GM18951 (cell line): Measurements from ENCODE around the gene GTF2H4.
"Not testable (repeated sequence)": the region's sequence is repeated elsewhere in the genome, so short reads cannot be mapped to it uniquely, and the experiment has no call there.

ENCODE experiments used
- POLR2A ChIP-seq: IDR thresholded peaks from 4 replicates; pipeline ENCODE4 v1.6.1; 2011; ENCODE audit warnings: mild to moderate bottlenecking; ENCODE audit not compliant: insufficient read length, insufficient read depth; ENCODE audit errors: extremely low read depth
- in situ Hi-C: fragments of 300-500 bp; cut with MboI; formaldehyde crosslinking; loops from one replicate; pipeline ENCODE4 v1.12.0; 2022; ENCODE audit warnings: low sequenced_read_pairs, mixed read lengths, inconsistent platforms; ENCODE audit not compliant: unreplicated experiment

Gene GTF2H4

DNA sequence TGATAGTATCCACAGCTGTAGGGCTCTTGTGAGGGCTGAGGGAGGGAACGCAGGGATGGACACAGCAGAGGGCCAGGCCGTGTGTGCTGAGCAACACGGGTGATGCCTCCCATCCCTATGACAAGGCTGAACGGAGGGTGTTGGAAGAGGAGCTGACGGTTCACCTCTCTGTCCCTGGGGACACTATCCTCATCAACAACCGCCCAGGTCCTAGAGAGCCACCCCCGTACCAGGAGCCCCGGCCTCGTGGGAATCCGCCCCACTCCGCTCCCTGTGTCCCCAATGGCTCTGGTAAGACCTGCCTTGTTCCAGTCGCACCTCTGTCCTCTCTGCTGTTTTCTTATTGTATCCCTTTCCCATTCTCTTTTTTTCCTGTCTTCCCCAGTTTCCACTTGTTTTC is 13.6 kb upstream of the GTF2H4 start:
- in situ Hi-C loops, result no loop called here
- TF ChIP-seq POLR2A, result no peak

DNA sequence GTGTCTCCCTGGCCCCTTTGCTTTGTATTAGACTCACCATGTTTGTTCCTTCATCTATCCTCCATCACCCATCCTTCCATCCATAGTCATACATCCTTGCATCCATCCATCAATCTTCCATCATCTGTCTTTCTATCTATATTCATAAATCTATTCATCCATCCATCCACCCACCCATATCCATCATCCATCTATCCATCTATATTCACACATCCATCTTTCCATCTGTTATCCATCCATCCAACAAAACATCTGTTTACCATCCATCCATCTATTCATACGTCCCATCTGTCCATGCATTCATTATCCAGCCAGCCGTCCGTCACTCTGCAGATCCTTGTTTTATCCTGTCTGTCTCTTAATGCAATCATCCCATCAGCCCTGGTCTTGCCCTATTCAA is 13.1 kb upstream of the GTF2H4 start:
- in situ Hi-C loops, result no loop called here
- TF ChIP-seq POLR2A, result no peak

DNA sequence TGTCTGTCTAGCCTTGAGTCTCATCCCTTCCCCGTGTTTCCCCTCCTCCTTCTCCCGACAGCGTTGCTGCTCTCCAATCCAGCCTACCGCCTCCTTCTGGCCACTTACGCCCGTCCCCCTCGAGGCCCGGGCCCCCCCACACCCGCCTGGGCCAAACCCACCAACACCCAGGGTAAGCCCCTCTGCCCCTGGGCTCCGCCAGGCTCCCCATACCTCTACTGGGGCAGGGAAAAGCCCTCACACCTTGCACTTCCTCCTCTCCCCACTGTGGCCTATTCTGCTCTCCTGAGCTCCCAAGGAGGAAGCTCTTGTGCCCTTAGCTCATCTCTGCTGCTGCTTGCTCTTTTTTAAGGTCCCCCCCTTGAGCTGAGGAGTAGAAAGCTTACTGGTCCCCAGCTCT is 12.7 kb upstream of the GTF2H4 start:
- in situ Hi-C loops, result no loop called here

GRCh38 chr6:30896541-30896940 is 11.5 kb upstream of the GTF2H4 start:
- in situ Hi-C loops, result no loop called here
- TF ChIP-seq POLR2A, result no peak

More for the DNA sequence above, 12.7 kb upstream of the GTF2H4 start:
- no peak for TF ChIP-seq POLR2A

- TF ChIP-seq POLR2A, result no peak
- in situ Hi-C loops, result no loop called here
Observed at GRCh38 chr6:30897882-30898281, 10.1 kb upstream of the GTF2H4 start.

DNA sequence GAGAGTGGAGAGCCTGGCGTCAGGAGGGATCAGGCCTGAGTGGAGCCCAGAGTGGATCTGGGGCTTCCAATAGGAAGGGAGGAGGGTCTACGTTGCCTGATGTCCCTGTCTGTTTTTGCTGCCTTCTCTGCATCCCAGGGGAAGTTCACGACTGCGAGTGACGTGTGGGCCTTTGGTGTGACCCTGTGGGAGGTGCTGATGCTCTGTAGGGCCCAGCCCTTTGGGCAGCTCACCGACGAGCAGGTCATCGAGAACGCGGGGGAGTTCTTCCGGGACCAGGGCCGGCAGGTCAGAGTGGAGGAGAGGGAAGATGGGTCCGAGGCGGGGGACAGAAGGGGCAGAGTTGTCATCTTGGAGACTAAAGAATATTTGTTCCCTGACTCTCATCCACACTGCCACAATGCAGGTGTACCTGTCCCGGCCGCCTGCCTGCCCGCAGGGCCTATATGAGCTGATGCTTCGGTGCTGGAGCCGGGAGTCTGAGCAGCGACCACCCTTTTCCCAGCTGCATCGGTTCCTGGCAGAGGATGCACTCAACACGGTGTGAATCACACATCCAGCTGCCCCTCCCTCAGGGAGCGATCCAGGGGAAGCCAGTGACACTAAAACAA is 9.2 kb upstream of the GTF2H4 start:
- in situ Hi-C loops, result no loop called here
- TF ChIP-seq POLR2A, result no peak

DNA sequence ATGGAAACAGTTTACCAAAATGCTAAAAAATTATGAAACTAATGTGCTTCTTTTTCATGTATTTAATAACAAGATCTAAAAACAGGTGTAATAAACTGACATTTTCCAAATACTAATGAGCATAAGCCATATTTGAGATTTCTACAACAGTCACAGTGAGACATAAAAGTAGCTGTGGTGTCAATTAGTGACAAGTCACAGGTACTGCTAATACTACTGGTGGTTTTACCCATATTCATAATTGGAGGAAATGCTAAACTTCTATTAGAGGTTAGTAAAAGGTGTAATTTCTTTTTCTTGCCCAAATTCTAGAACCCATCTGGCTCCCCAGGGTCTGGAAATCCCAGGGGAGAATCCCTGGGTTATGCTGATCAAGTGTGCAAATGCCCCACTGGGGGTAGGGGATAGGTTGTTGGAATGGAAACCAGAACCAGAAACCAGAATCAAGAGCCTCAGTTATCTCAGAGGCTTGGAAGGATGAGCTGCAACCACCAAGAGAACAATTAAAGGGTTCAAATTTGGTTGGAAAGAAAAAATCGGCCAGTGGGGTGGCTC is 7.1 kb upstream of the GTF2H4 start:
- in situ Hi-C loops, result no loop called here
- TF ChIP-seq POLR2A, result no peak

GRCh38 chr6:30901436-30901835 is 6.6 kb upstream of the GTF2H4 start:
- TF ChIP-seq POLR2A, result no peak
- in situ Hi-C loops, result no loop called here

- in situ Hi-C loops, result not testable (repeated sequence)
Observed at GRCh38 chr6:30902196-30902595, 5.8 kb upstream of the GTF2H4 start.

- in situ Hi-C loops, result no loop called here
- no peak for TF ChIP-seq POLR2A
Observed at GRCh38 chr6:30902709-30903108, 5.3 kb upstream of the GTF2H4 start.

GRCh38 chr6:30903236-30903635 is 4.8 kb upstream of the GTF2H4 start:
- in situ Hi-C loops, result no loop called here
- no peak for TF ChIP-seq POLR2A

GRCh38 chr6:30907290-30907757 is 683 bp upstream of the GTF2H4 start:
- in situ Hi-C loops, result not testable (repeated sequence)

DNA sequence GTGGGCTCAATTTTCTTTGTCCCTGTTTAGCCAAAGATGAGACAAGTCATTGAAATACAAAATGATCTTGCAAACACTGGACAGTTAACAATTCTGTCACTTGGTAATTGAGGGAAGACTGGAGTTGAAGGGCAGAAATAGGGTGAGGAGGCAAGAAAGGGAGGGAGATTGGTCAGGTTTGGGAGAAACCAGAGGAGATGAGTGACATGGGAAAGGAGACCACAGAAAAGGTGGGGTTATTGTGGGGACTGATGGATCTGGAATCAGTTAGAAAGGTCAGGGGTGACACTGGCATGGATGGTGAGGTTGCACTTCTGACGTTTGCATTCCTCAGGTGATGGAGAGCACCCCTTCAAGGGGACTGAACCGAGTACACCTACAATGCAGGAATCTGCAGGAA is 693 bp downstream of the GTF2H4 start:
- in situ Hi-C loops, result no loop called here
- TF ChIP-seq POLR2A, result no peak

DNA sequence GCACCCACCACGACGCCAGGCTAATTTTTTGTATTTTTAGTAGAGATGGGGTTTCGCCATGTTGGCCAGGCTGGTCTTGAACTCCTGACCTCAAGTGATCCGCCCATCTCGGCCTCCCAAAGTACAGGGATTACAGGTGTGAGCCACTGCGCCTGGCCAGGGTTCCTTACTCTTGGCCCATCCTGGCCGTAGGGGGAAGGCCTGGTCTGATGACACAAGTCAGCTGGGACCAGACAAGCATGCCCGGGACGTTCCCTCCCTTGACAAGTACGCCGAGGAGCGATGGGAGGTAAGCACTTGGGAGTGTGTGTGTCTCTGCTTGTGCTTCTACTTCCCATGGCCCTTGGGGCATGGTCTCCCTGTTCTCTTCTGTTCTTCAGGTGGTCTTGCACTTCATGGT is 2.5 kb downstream of the GTF2H4 start:
- in situ Hi-C loops, result loop anchor here (10.0 kb wide), 1 partner anchor 164 kb away; no protein-coding TSS in a partner anchor
